HG02571 (cell line): ENCODE data around the gene TNRC6C.
"Not testable (repeated sequence)": the region's sequence is repeated elsewhere in the genome, so short reads cannot be mapped to it uniquely, and the experiment has no call there.

Experiments used
- ATAC-seq: cut with Tn5 transposase; IDR thresholded peaks from one replicate; pipeline ENCODE4 v1.9.1; 2021; ENCODE audit warnings: mild to moderate bottlenecking, moderate library complexity; ENCODE audit not compliant: unreplicated experiment

The TNRC6C gene

GRCh38 chr17:78075545-78075944, 117.0 kb downstream of the TNRC6C start:
- no peak for ATAC-seq

GRCh38 chr17:78079253-78079652, 120.8 kb downstream of the TNRC6C start:
- no peak for ATAC-seq

- no peak for ATAC-seq
Measured at GRCh38 chr17:78081551-78081950, 123.0 kb downstream of the TNRC6C start.

DNA sequence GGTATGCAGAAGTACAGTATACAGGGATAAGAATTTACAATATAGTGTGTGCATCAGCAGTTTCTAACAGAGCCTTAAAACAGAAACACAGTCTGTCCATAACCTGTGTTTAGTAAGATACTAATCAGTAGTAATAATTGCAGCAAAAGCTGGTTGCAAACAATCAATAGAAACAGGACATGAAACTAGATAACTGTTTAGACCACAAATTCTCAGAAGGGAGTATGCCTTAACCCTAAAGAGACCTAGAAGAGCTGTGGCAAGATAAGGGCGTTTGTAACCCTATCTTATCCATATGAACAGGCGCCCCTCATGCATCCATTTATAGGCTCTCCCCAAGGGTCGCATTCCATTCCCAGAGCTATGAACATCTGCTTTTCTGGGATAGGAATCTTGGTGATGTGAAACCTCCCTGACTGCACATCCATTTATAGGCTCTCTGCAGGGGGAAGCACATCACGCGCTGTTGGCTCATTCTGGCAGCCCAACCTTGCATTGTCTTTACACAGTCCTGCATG, 123.9 kb downstream of the TNRC6C start:
- not testable (repeated sequence) for ATAC-seq

DNA sequence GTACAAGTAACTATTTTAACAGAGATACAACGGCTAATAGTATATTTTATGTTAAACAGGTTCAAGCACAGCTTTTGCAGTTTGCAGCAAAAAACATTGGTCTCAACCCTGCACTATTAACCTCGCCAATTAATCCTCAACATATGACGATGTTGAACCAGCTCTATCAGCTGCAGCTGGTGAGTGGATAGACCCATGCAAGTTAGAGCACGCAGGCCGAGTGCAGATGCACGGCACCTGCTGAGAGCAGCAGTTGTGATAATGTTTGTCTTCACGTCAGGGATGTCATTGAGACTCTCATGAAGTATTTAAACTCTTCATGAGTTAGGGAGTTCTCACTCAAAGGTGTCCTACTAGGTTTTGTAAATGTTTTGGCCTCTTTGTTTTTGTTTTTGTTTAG, 124.5 kb downstream of the TNRC6C start:
- ATAC-seq, result no peak

DNA sequence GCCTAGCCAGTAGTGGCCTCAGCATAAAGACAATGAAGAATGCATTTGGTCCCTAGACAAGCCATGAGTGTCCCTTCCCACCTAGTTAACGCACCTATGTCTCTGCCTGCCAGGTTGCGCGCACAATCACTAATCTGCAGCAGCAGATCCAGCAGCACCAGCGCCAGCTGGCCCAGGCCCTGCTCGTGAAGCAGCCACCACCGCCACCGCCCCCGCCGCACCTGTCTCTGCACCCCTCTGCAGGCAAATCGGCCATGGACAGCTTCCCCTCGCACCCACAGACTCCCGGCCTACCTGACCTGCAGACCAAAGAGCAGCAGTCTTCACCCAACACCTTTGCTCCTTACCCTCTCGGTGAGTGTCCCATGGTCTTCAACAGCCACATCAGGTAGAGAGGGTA, 128.2 kb downstream of the TNRC6C start:
- no peak for ATAC-seq

- ATAC-seq, result no peak
Measured at GRCh38 chr17:78088529-78088928, 130.0 kb downstream of the TNRC6C start.

- ATAC-seq, result no peak
Measured at GRCh38 chr17:78089576-78090281, 131.2 kb downstream of the TNRC6C start.

GRCh38 chr17:78092794-78093324, 134.4 kb downstream of the TNRC6C start:
- ATAC-seq, result no peak

GRCh38 chr17:78095035-78095434, 136.5 kb downstream of the TNRC6C start:
- ATAC-seq, result no peak

DNA sequence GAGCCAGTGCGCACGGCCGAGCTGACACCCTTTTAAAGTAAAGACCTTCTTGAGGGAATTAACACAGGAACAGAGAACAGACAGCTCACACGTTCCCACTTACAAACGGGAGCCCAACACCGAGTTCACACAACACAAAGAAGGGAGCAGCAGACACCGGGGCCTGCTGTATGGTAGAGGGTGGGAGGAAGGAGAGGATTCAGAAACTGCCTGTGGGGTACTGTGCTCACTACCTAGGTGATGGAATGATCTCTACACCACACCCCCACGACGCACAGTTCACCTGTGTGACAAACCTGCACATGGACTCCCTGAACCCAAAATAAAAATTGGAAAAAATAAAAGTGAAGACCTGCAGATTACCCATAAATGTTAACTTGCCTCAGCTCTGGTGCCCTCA, 137.6 kb downstream of the TNRC6C start:
- ATAC-seq, result no peak

- ATAC-seq, result no peak
Measured at GRCh38 chr17:78101112-78101511, 142.6 kb downstream of the TNRC6C start.

GRCh38 chr17:78101542-78101941, 143.0 kb downstream of the TNRC6C start:
- no peak for ATAC-seq

DNA sequence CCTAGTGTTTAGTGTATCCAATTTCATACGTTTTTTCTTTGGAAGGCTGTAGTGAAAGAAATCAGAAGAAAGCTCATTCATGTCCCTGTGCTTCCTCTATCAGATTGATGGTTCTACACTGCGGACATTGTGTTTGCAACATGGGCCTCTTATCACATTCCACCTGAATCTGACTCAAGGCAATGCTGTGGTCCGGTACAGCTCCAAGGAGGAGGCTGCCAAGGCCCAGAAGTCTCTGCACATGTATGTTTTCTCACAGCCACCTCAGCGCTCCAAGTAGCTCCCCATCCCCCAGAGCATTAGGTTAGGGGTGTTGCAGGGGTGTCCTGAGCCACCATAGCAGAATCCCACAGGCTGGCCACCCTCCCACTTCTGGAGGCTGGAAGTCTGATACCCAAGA, 144.8 kb downstream of the TNRC6C start:
- no peak for ATAC-seq

GRCh38 chr17:78104540-78104941, 146.0 kb downstream of the TNRC6C start:
- ATAC-seq, result no peak

DNA sequence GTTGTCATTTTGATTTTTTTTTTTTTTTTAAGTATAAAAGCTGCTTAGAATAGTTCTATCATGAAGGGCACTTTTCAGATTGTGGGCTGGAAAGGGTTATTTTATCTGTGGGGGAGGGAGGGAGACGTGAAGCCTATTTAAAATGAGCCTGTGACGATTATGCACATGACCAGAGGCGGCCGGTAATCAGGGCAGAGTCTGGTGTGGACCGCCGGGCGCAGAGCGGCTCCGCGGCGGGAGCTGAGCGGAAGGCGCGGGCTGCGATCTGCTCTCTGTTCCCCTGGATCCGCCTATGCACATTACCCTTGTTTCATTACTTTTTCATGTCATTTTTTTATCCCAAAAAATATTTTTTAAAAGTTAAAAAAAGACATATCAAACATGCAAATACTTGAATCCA, 146.6 kb downstream of the TNRC6C start:
- no peak for ATAC-seq

GRCh38 chr17:78105551-78105950, 147.0 kb downstream of the TNRC6C start:
- ATAC-seq, result no peak

GRCh38 chr17:78106211-78106610, 147.7 kb downstream of the TNRC6C start:
- no peak for ATAC-seq

GRCh38 chr17:78107457-78107856, 149.0 kb downstream of the TNRC6C start:
- ATAC-seq, result no peak

- ATAC-seq, result no peak
Measured at GRCh38 chr17:78107976-78108725, 149.6 kb downstream of the TNRC6C start.

GRCh38 chr17:78108726-78109488, 150.4 kb downstream of the TNRC6C start:
- no peak for ATAC-seq

- ATAC-seq, result no peak
Measured at GRCh38 chr17:78109489-78109761, 150.9 kb downstream of the TNRC6C start.
